ENCODE results near the gene ATF7IP2.
"Not testable (repeated sequence)": the region's sequence is repeated elsewhere in the genome, so short reads cannot be mapped to it uniquely, and the experiment has no call there.

The ATF7IP2 gene

DNA sequence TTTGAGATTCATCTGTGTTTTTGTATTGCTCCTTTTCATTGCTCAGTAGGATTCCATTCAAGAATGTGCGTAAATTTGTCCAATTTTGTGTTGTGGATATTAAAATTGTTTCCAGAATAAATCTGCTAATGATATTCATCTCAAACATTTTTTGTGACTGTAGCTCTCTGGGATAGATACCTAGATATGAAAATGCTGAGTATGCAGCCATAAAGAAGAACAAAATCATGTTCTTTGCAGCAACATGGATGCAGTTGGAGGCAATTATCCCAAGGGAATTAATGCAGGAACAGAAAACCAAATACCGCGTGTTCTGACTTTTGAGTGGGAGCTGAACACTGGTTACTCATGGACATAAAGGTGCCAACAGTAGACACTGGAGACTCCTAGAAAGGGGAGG lies 40.2 kb upstream of the ATF7IP2 start:
- H3K9me3 ChIP-seq, result no peaks in the 10 kb centered on the region; the same call in 1 of the 2 replicates
- no peaks in the 10 kb centered on the region for H3K4me1 ChIP-seq
- no peaks in the 10 kb centered on the region for H3K36me3 ChIP-seq
- H3K27me3 ChIP-seq, result no peaks in the 10 kb centered on the region
- DNase-seq, result no peak
- TF ChIP-seq CTCF (IDR thresholded peaks at IDR 0.05; ENCODE audit: low read depth, low read length), result no peak
- no peak overlapping the region for H3K4me3 ChIP-seq (ENCODE audit: low read depth, low read length)

- TF ChIP-seq CTCF (IDR thresholded peaks at IDR 0.05; ENCODE audit: low read depth, low read length), result no peak
- DNase-seq, result no peak
- H3K4me3 ChIP-seq (ENCODE audit: low read depth, low read length), result no peak overlapping the region
- no peaks in the 10 kb centered on the region for H3K36me3 ChIP-seq
- H3K4me1 ChIP-seq, result no peaks in the 10 kb centered on the region
- no peaks in the 10 kb centered on the region for H3K27me3 ChIP-seq
- no peaks in the 10 kb centered on the region; the same call in 1 of the 2 replicates for H3K9me3 ChIP-seq
These were observed 36.0 kb upstream of the ATF7IP2 start for GRCh38 chr16:10349851-10350250.

DNA sequence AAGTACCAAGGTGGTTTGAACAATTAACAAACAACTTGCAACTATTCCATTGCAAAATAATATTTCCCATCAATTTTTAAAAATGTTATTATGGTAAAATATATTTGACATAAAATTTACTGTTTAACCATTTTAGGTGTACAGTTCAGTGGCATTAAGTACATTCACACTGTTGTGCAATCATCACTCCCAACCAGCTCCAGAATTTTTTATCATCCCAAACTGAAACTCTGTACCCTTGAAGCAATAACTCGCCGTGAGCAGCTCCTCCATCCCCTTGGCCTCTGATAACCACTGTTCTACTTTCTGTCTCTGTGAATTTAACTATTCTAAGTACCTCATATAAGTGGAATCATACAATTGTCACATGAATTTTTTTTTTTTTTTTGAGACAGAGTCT lies 33.6 kb upstream of the ATF7IP2 start:
- H3K4me3 ChIP-seq (ENCODE audit: low read depth, low read length), result no peak overlapping the region
- no peaks in the 10 kb centered on the region for H3K4me1 ChIP-seq
- H3K9me3 ChIP-seq, result no peaks in the 10 kb centered on the region
- TF ChIP-seq CTCF (IDR thresholded peaks at IDR 0.05; ENCODE audit: low read depth, low read length), result no peak
- H3K27me3 ChIP-seq, result no peaks in the 10 kb centered on the region
- H3K36me3 ChIP-seq, result no peaks in the 10 kb centered on the region
- no peak for DNase-seq

DNA sequence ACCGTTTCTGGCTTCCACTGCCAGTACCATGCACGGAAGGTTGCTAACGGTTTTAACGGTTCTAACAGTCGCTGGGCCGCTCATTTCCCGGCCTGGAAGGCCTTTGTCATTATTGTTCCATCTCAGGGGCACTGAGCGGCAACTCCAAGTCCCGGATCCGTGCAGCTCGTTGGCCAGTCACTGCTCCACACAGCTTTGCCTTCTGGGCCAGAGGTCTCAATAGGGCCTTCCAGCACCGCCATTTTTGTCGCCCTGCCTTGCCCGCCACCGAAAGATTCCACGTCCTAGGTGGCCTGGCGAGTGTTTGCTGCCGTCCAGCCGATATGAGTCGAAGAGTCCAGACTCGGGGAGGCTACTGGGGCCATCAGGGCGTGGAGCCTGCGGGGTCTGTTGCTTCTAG lies 30.3 kb upstream of the ATF7IP2 start:
- no peak for DNase-seq
- no peak overlapping the region for H3K4me3 ChIP-seq (ENCODE audit: low read depth, low read length)
- no peak for TF ChIP-seq CTCF (IDR thresholded peaks at IDR 0.05; ENCODE audit: low read depth, low read length)
- no peaks in the 10 kb centered on the region for H3K4me1 ChIP-seq
- no peaks in the 10 kb centered on the region for H3K36me3 ChIP-seq
- no peaks in the 10 kb centered on the region for H3K9me3 ChIP-seq
- no peaks in the 10 kb centered on the region for H3K27me3 ChIP-seq

DNA sequence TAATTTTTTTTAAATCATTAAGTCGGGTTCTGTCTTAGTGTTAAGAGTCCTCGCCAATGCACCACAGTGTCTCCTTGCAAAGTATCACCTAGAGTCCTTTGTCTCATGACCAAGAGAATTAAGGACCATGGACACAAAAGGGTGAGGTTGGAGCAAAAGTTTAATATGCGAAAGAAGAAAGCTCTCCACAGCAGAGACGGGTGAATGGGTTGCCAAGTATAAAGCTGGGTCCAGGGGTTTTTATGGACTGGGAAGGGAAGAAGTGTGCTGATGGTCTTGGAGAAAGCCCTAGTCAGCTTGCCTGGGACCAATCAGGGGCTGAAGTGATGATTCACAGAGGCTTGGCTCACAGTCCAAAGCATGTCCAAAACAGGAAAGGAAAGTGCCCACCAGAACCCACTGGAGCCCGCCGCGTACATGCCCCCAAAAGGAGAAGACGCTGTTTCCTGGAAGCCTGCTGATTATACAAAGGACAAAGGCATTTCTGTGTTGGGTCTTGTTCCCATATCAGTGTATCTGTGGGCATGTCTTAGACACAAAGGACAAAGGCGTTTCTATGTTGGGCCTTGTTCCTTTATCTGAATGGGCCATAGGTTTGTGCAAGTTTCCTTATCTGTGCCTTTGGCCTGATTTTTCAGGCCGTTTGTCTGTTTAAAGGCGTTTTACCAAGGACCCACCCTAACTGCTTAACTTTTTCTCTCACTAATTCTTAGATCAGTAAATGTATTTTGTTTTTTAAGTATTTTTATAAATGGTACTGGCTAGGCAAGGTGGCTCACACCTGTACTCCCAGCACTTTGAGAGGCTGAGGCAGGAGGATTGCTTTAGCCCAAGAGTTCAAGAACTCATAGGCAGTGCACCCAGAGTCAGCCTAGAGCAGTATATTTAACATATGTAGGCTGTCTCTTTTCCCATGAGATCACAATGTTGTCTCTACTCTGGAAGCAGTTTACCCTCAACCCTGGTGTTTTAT lies 28.7 kb upstream of the ATF7IP2 start:
- no peak overlapping the region for H3K4me3 ChIP-seq (ENCODE audit: low read depth, low read length)
- TF ChIP-seq CTCF (IDR thresholded peaks at IDR 0.05; ENCODE audit: low read depth, low read length), result no peak
- H3K27me3 ChIP-seq, result no peaks in the 10 kb centered on the region
- H3K36me3 ChIP-seq, result no peaks in the 10 kb centered on the region
- no peak for DNase-seq
- no peaks in the 10 kb centered on the region for H3K4me1 ChIP-seq
- H3K9me3 ChIP-seq, result no peaks in the 10 kb centered on the region

GRCh38 chr16:10361747-10362076 lies 24.1 kb upstream of the ATF7IP2 start:
- not testable (repeated sequence) for H3K27me3 ChIP-seq; H3K36me3 ChIP-seq; H3K9me3 ChIP-seq; DNase-seq; H3K4me1 ChIP-seq; H3K4me3 ChIP-seq (ENCODE audit: low read depth, low read length)
